ENCODE results near the gene FCHSD2. TPM values are rescaled to one million over a fixed set of nuclear protein-coding genes. Genes with fewer than 3 reads are reported as not detected.

The FCHSD2 gene
- total RNA-seq, 2 experiments from 2014 or later = 52.8 to 57.2 TPM

- Mint-ChIP-seq H3K27ac (no peak overlapping the region), H3K4me1 (no peaks in the 10 kb centered on the region), H3K36me3 (ENCODE audit: low read depth) (peaks cover 7% of the 10 kb centered on the region), H3K4me3 (no peak overlapping the region), H3K27me3 (no peaks in the 10 kb centered on the region), H3K9me3 (no peaks in the 10 kb centered on the region)
- no peak for DNase-seq
- CTCF ChIA-PET = interaction anchor here (0.6 to 1.1 kb wide), 3 partner anchors 9 to 13 kb away, joined by 3 read pairs; no protein-coding TSS in a partner anchor
- POLR2A ChIA-PET = no interaction called here
These were observed 242.1 kb downstream of the FCHSD2 start for GRCh38 chr11:72900013-72900412.

GRCh38 chr11:72899238-72899637, 242.9 kb downstream of the FCHSD2 start:
- Mint-ChIP-seq H3K4me1 (no peaks in the 10 kb centered on the region), H3K36me3 (ENCODE audit: low read depth) (peaks cover 7% of the 10 kb centered on the region), H3K9me3 (no peaks in the 10 kb centered on the region), H3K4me3 (no peak overlapping the region), H3K27me3 (no peaks in the 10 kb centered on the region), H3K27ac (no peak overlapping the region)
- ChIA-PET POLR2A (no interaction called here), CTCF (interaction anchor here (0.8 kb wide), 1 partner anchor 12 kb away, joined by 3 read pairs; no protein-coding TSS in a partner anchor)
- DNase-seq = no peak

GRCh38 chr11:72897506-72897905, 244.6 kb downstream of the FCHSD2 start:
- no peaks in the 10 kb centered on the region for H3K27me3 Mint-ChIP-seq
- H3K9me3 Mint-ChIP-seq = no peaks in the 10 kb centered on the region
- no peak for DNase-seq
- ChIA-PET POLR2A (no interaction called here), CTCF (no interaction called here)
- H3K36me3 Mint-ChIP-seq (ENCODE audit: low read depth) = peaks cover 7% of the 10 kb centered on the region
- H3K4me1 Mint-ChIP-seq = no peaks in the 10 kb centered on the region
- H3K4me3 Mint-ChIP-seq = no peak overlapping the region
- no peak overlapping the region for H3K27ac Mint-ChIP-seq

GRCh38 chr11:72896431-72896830, 245.7 kb downstream of the FCHSD2 start:
- Mint-ChIP-seq H3K4me3 (no peak overlapping the region), H3K9me3 (no peaks in the 10 kb centered on the region), H3K4me1 (no peaks in the 10 kb centered on the region), H3K36me3 (ENCODE audit: low read depth) (peaks cover 6% of the 10 kb centered on the region), H3K27ac (no peak overlapping the region), H3K27me3 (no peaks in the 10 kb centered on the region)
- DNase-seq = no peak
- ChIA-PET CTCF (no interaction called here), POLR2A (no interaction called here)

- DNase-seq = no peak
- no peak overlapping the region for H3K27ac Mint-ChIP-seq
- H3K4me3 Mint-ChIP-seq = no peak overlapping the region
- peaks cover 21% of the 10 kb centered on the region for H3K36me3 Mint-ChIP-seq (ENCODE audit: low read depth)
- POLR2A ChIA-PET = no interaction called here
- no peaks in the 10 kb centered on the region for H3K27me3 Mint-ChIP-seq
- CTCF ChIA-PET = interaction anchor here (0.6 to 1.0 kb wide), 5 partner anchors 10 to 281 kb away, joined by 3 to 4 read pairs (median 3); no protein-coding TSS in a partner anchor
- no peaks in the 10 kb centered on the region for H3K9me3 Mint-ChIP-seq
- H3K4me1 Mint-ChIP-seq = no peaks in the 10 kb centered on the region
These were observed 251.2 kb downstream of the FCHSD2 start for GRCh38 chr11:72890881-72891280.

- ChIA-PET CTCF (interaction anchor here (1.3 kb wide), 1 partner anchor 13 kb away, joined by 3 read pairs; no protein-coding TSS in a partner anchor), POLR2A (no interaction called here)
- DNase-seq = no peak
- Mint-ChIP-seq H3K4me1 (no peaks in the 10 kb centered on the region), H3K9me3 (no peaks in the 10 kb centered on the region), H3K27ac (no peak overlapping the region), H3K36me3 (ENCODE audit: low read depth) (peaks cover 32% of the 10 kb centered on the region), H3K27me3 (no peaks in the 10 kb centered on the region), H3K4me3 (no peak overlapping the region)
These were observed 255.5 kb downstream of the FCHSD2 start for GRCh38 chr11:72886619-72887018.

- POLR2A ChIA-PET = no interaction called here
- no peaks in the 10 kb centered on the region for H3K27me3 Mint-ChIP-seq
- no peak overlapping the region for H3K27ac Mint-ChIP-seq
- DNase-seq = no peak
- H3K9me3 Mint-ChIP-seq = no peaks in the 10 kb centered on the region
- H3K4me3 Mint-ChIP-seq = no peak overlapping the region
- H3K4me1 Mint-ChIP-seq = no peaks in the 10 kb centered on the region
- CTCF ChIA-PET = no interaction called here
- peaks cover 38% of the 10 kb centered on the region for H3K36me3 Mint-ChIP-seq (ENCODE audit: low read depth)
These were observed 256.1 kb downstream of the FCHSD2 start for GRCh38 chr11:72885749-72886609.

- Mint-ChIP-seq H3K4me1 (no peaks in the 10 kb centered on the region), H3K27ac (no peak overlapping the region), H3K4me3 (no peak overlapping the region), H3K9me3 (peaks cover 2% of the 10 kb centered on the region), H3K36me3 (ENCODE audit: low read depth) (peaks cover 25% of the 10 kb centered on the region), H3K27me3 (no peaks in the 10 kb centered on the region)
- ChIA-PET CTCF (no interaction called here), POLR2A (no interaction called here)
- no peak for DNase-seq
These were observed 266.0 kb downstream of the FCHSD2 start for GRCh38 chr11:72876147-72876546.

- peaks cover 1% of the 10 kb centered on the region for H3K4me1 Mint-ChIP-seq
- no peaks in the 10 kb centered on the region for H3K27me3 Mint-ChIP-seq
- no peak overlapping the region for H3K4me3 Mint-ChIP-seq
- no peak for DNase-seq
- H3K27ac Mint-ChIP-seq = no peak overlapping the region
- ChIA-PET CTCF (no interaction called here), POLR2A (no interaction called here)
- H3K36me3 Mint-ChIP-seq (ENCODE audit: low read depth) = peaks cover 21% of the 10 kb centered on the region
- peaks cover 2% of the 10 kb centered on the region for H3K9me3 Mint-ChIP-seq
These were observed 266.4 kb downstream of the FCHSD2 start for GRCh38 chr11:72875736-72876135.

GRCh38 chr11:72872012-72872411, 270.1 kb downstream of the FCHSD2 start:
- no peak overlapping the region for H3K27ac Mint-ChIP-seq
- DNase-seq = no peak
- ChIA-PET CTCF (interaction anchor here (0.7 to 1.4 kb wide), 2 partner anchors 271 to 318 kb away, joined by 3 read pairs; no protein-coding TSS in a partner anchor), POLR2A (no interaction called here)
- H3K27me3 Mint-ChIP-seq = no peaks in the 10 kb centered on the region
- H3K36me3 Mint-ChIP-seq (ENCODE audit: low read depth) = peaks cover 26% of the 10 kb centered on the region
- H3K4me1 Mint-ChIP-seq = peaks cover 16% of the 10 kb centered on the region
- no peaks in the 10 kb centered on the region for H3K9me3 Mint-ChIP-seq
- no peak overlapping the region for H3K4me3 Mint-ChIP-seq

- Mint-ChIP-seq H3K4me1 (peaks cover 16% of the 10 kb centered on the region), H3K4me3 (no peak overlapping the region), H3K27ac (no peak overlapping the region), H3K9me3 (no peaks in the 10 kb centered on the region), H3K27me3 (no peaks in the 10 kb centered on the region), H3K36me3 (ENCODE audit: low read depth) (peaks cover 28% of the 10 kb centered on the region)
- DNase-seq = no peak
- POLR2A ChIA-PET = interaction anchor here (0.6 kb wide), 1 partner anchor 251 kb away, joined by 4 read pairs; no protein-coding TSS in a partner anchor
- CTCF ChIA-PET = interaction anchor here (1.4 kb wide), 1 partner anchor 272 kb away, joined by 3 read pairs; no protein-coding TSS in a partner anchor
These were observed 271.0 kb downstream of the FCHSD2 start for GRCh38 chr11:72871119-72871518.

GRCh38 chr11:72869831-72870230, 272.3 kb downstream of the FCHSD2 start:
- H3K27me3 Mint-ChIP-seq = no peaks in the 10 kb centered on the region
- H3K36me3 Mint-ChIP-seq (ENCODE audit: low read depth) = peaks cover 25% of the 10 kb centered on the region
- CTCF ChIA-PET = interaction anchor here (0.6 kb wide), 1 partner anchor 78 kb away, joined by 3 read pairs; no protein-coding TSS in a partner anchor
- peaks cover 16% of the 10 kb centered on the region for H3K4me1 Mint-ChIP-seq
- no peak for DNase-seq
- POLR2A ChIA-PET = no interaction called here
- H3K9me3 Mint-ChIP-seq = no peaks in the 10 kb centered on the region
- H3K4me3 Mint-ChIP-seq = no peak overlapping the region
- no peak overlapping the region for H3K27ac Mint-ChIP-seq

GRCh38 chr11:72867970-72868369, 274.1 kb downstream of the FCHSD2 start:
- Mint-ChIP-seq H3K36me3 (ENCODE audit: low read depth) (peaks cover 26% of the 10 kb centered on the region), H3K27me3 (no peaks in the 10 kb centered on the region), H3K4me1 (peaks cover 16% of the 10 kb centered on the region), H3K4me3 (no peak overlapping the region), H3K9me3 (no peaks in the 10 kb centered on the region), H3K27ac (no peak overlapping the region)
- DNase-seq = no peak
- ChIA-PET POLR2A (no interaction called here), CTCF (interaction anchor here (1.0 to 1.3 kb wide), 2 partner anchors 9 to 318 kb away, joined by 3 read pairs; no protein-coding TSS in a partner anchor)

All from activated CD4-positive, alpha-beta T cell treated with anti-CD3 and anti-CD28 coated beads, Interleukin-2, amount 10 ng/mL, durations not matched to agents 7 days and 5 days (primary cell).